Esophagus squamous epithelium (tissue), 4 donors: ENCODE data around the gene MIEF1.

Experiments used
- CTCF ChIP-seq, 6 experiments: fragments of 450-650 bp in 4 of 6; fragments of 200-600 bp in 2 of 6; sonication (generic) in 2 of 6; IDR thresholded peaks; one replicate each; pipeline ENCODE4 v1.5.1; 2016 to 2019; ENCODE audit warnings: antibody characterized with exemption in 6 of 6, mild to moderate bottlenecking in 4 of 6, moderate library complexity in 4 of 6
- POLR2A ChIP-seq, 4 donors: fragments of 450-650 bp; IDR thresholded peaks; one replicate each; pipeline ENCODE4 v1.6.1; 2017; ENCODE audit warnings: antibody characterized with exemption in 4 of 4, mild to moderate bottlenecking in 4 of 4, moderate library complexity in 3 of 4

DNA sequence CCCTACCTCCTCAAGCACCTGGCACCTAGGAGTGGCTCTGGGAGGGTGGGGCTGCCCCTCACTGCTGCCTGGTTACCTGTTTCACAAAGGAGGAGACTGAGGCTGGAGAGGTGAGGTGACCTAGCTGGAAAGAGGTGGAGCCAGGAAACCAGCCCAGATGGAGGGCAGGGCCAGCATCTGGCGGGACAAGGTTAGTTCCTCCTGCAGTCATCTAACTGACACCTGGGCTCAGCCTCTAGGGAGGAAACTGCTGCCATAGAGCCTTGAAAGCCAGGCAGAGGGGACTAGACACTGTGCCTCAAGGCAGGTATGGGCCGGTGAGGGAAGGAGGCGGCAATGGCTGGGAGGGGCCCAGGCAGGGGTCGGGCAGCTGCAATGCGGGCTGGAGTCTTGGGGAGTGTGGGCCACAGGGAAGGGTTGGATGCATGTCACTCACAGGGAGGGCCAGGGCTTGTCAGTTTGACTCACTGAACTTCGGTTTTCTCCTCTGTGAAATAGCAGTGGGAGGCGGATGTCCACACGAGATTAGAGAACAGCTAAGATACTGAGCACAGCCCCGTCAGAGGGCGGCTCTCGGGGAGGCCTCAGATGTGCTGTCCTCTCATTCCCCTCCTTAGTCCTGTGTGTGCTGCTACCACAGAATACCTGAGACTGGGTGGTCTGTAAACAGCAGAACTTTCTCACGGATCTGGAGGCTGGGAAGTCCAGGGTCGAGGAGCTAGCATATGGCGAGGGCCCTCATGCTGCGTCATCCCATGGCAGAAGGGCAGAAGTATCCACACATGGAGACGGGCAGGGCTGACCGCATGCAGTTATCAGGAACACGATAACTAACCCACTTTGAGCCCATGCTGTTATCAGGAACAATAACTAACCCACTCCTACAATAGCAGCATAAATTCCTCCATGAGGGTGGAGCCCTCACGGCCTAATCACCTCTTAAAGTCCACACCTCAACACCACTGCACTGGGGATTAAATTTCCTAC lies 29.2 kb upstream of the MIEF1 start:
- no peak for TF ChIP-seq CTCF (IDR thresholded peaks at IDR 0.05)
- peak in 1 of 4 donors; percentile 13 for TF ChIP-seq POLR2A (IDR thresholded peaks at IDR 0.05)
